Fibroblast of lung (primary cell): ENCODE data around the gene USP24.

ENCODE experiments used
- CTCF ChIP-seq, 2 donors: IDR thresholded peaks in 1 of 2; conservative IDR thresholded peaks in 1 of 2; 1 replicate in 1 of 2; 2 replicates in 1 of 2; pipeline ENCODE4 v1.5.1; 2011 to 2012; ENCODE audit warnings: low read length in 2 of 2, control low read depth in 1 of 2, inconsistent platforms in 1 of 2, low read depth in 1 of 2, mild to moderate bottlenecking in 1 of 2
- EZH2 ChIP-seq: IDR thresholded peaks from 2 replicates; pipeline ENCODE4 v1.5.1; 2012; ENCODE audit warnings: low read length, control low read depth, mild to moderate bottlenecking; ENCODE audit errors: missing control alignments

- TF ChIP-seq CTCF (conservative IDR thresholded peaks at IDR 0.05 in 1 of 2, IDR thresholded peaks at IDR 0.05 in 1 of 2; ENCODE audit: low read depth in 1 of 2, low read length in 2 of 2) (no peak), EZH2 (no peak)
Observed at GRCh38 chr1:55250399-55251075, 35.4 kb upstream of the USP24 start.
